GM19467 (cell line): Measurements from ENCODE around the gene GRN.

Experiments used
- ATAC-seq: cut with Tn5 transposase; IDR thresholded peaks from one replicate; pipeline ENCODE4 v1.9.1; 2021; ENCODE audit warnings: mild to moderate bottlenecking, moderate library complexity; ENCODE audit not compliant: unreplicated experiment

GRN gene

GRCh38 chr17:44344939-44345453 lies at the start of gene GRN:
Gene GRN (plus strand): TSS chr17:44345302. CDS start chr17:44349165, 3,863 bp downstream.
- peak; percentile 50 for ATAC-seq

- no peak for ATAC-seq
Observed at GRCh38 chr17:44297975-44298374, 47.1 kb upstream of the GRN start.

GRCh38 chr17:44304651-44305050 lies 40.5 kb upstream of the GRN start:
- no peak for ATAC-seq

GRCh38 chr17:44307387-44308186 lies 37.5 kb upstream of the GRN start:
- no peak for ATAC-seq

- no peak for ATAC-seq
Observed at GRCh38 chr17:44308320-44308818, 36.7 kb upstream of the GRN start, which contains the start of gene RUNDC3A. Gene RUNDC3A (plus strand): TSS chr17:44308601. CDS start chr17:44308833, 232 bp downstream.

GRCh38 chr17:44308865-44309264 lies 36.2 kb upstream of the GRN start:
- ATAC-seq: no peak

GRCh38 chr17:44309472-44309871 lies 35.6 kb upstream of the GRN start:
- ATAC-seq: no peak

- no peak for ATAC-seq
Observed at GRCh38 chr17:44310188-44310587, 34.9 kb upstream of the GRN start.

GRCh38 chr17:44310609-44311376 lies 34.3 kb upstream of the GRN start:
- ATAC-seq: no peak

GRCh38 chr17:44311562-44312181 lies 33.4 kb upstream of the GRN start:
- ATAC-seq: no peak

GRCh38 chr17:44312396-44313104 lies 32.6 kb upstream of the GRN start:
- ATAC-seq: no peak

GRCh38 chr17:44314031-44314430 lies 31.1 kb upstream of the GRN start:
- no peak for ATAC-seq

- no peak for ATAC-seq
Observed at GRCh38 chr17:44314524-44314868, 30.6 kb upstream of the GRN start.

- ATAC-seq: no peak
Observed at GRCh38 chr17:44314869-44315661, 30.0 kb upstream of the GRN start.

- no peak for ATAC-seq
Observed at GRCh38 chr17:44315760-44316731, 29.1 kb upstream of the GRN start.

GRCh38 chr17:44317545-44317944 lies 27.6 kb upstream of the GRN start:
- no peak for ATAC-seq

GRCh38 chr17:44318077-44318892 lies 26.8 kb upstream of the GRN start:
- no peak for ATAC-seq

- no peak for ATAC-seq
Observed at GRCh38 chr17:44320066-44320465, 25.0 kb upstream of the GRN start.
